GM12892 (cell line): ENCODE data around the gene UGT1A4.

ENCODE experiments used
- DNase-seq: peaks from one replicate; pipeline ENCODE4 v3.0.0; 2011; ENCODE audit not compliant: insufficient read length
- FAIRE-seq: peaks from 2 replicates; lab custom pipeline; 2011; peaks lifted over from hg19 to GRCh38; lab: Jason Lieb, UNC
- POLR2A ChIP-seq: IDR thresholded peaks from 2 replicates; pipeline ENCODE4 v1.6.1; 2011; ENCODE audit warnings: low read depth, low read length, control low read depth
- POLR2AphosphoS5 ChIP-seq: IDR thresholded peaks from 2 replicates; pipeline ENCODE4 v1.6.1; 2011; ENCODE audit warnings: low read depth, low read length, control low read depth
- TAF1 ChIP-seq: IDR thresholded peaks from 2 replicates; pipeline ENCODE4 v1.6.1; 2011; ENCODE audit warnings: low read depth, mild to moderate bottlenecking, control low read depth, low read length, borderline replicate concordance

The UGT1A4 gene

GRCh38 chr2:233811087-233811486, 92.6 kb downstream of the UGT1A4 start:
- no peak for FAIRE-seq
- no peak for DNase-seq

GRCh38 chr2:233811732-233812131, 93.2 kb downstream of the UGT1A4 start:
- DNase-seq = no peak
- TF ChIP-seq POLR2AphosphoS5 (no peak), POLR2A (no peak), TAF1 (no peak)
- FAIRE-seq = no peak

More at GRCh38 chr2:233811087-233811486, 92.6 kb downstream of the UGT1A4 start:
- TF ChIP-seq POLR2A (no peak), POLR2AphosphoS5 (no peak), TAF1 (no peak)

- TF ChIP-seq POLR2AphosphoS5 (no peak), TAF1 (no peak), POLR2A (no peak)
- DNase-seq (no peak), FAIRE-seq (no peak)
These were observed 94.9 kb downstream of the UGT1A4 start for GRCh38 chr2:233813236-233814055.

GRCh38 chr2:233814056-233814835, 95.7 kb downstream of the UGT1A4 start:
- no peak for FAIRE-seq
- TF ChIP-seq POLR2A (no peak), TAF1 (no peak), POLR2AphosphoS5 (no peak)
- no peak for DNase-seq

GRCh38 chr2:233815861-233816260, 97.3 kb downstream of the UGT1A4 start:
- TF ChIP-seq POLR2A = no peak
- no peak for TF ChIP-seq POLR2AphosphoS5
- no peak for TF ChIP-seq TAF1
- FAIRE-seq (no peak), DNase-seq (no peak)

GRCh38 chr2:233816334-233816733, 97.8 kb downstream of the UGT1A4 start:
- DNase-seq (no peak), FAIRE-seq (no peak)
- TF ChIP-seq POLR2A (no peak), TAF1 (no peak), POLR2AphosphoS5 (no peak)

- FAIRE-seq (no peak), DNase-seq (no peak)
- TF ChIP-seq TAF1 = no peak
- TF ChIP-seq POLR2A = no peak
- TF ChIP-seq POLR2AphosphoS5 = no peak
These were observed 98.2 kb downstream of the UGT1A4 start for GRCh38 chr2:233816771-233817170.

- FAIRE-seq (no peak), DNase-seq (no peak)
- TF ChIP-seq POLR2AphosphoS5 (no peak), POLR2A (no peak), TAF1 (no peak)
These were observed 98.9 kb downstream of the UGT1A4 start for GRCh38 chr2:233817361-233817911.

GRCh38 chr2:233817995-233818638, 99.6 kb downstream of the UGT1A4 start:
- FAIRE-seq = no peak
- TF ChIP-seq POLR2A (no peak), TAF1 (no peak), POLR2AphosphoS5 (no peak)
- DNase-seq = no peak

GRCh38 chr2:233818639-233819621, 100.4 kb downstream of the UGT1A4 start:
- DNase-seq (no peak), FAIRE-seq (no peak)
- TF ChIP-seq POLR2AphosphoS5 (no peak), POLR2A (no peak), TAF1 (no peak)
